ENCODE measurements around the gene DDTL.
A peak's percentile ranks its signal among the peaks of the same experiment; 100 is the strongest.
"Not testable (repeated sequence)": the region's sequence is repeated elsewhere in the genome, so short reads cannot be mapped to it uniquely, and the experiment has no call there.

Gene DDTL

GRCh38 chr22:23966568-23966967 is at the start of gene DDTL:
Gene DDTL, plus strand, starts transcription at chr22:23966888. Its CDS starts 27 bp downstream, at chr22:23966915.
- not testable (repeated sequence) for DNase-seq (ENCODE audit: low spot score)

- not testable (repeated sequence) for DNase-seq (ENCODE audit: low spot score)
Observed at GRCh38 chr22:23920267-23920611, 46.4 kb upstream of the DDTL start.

DNA sequence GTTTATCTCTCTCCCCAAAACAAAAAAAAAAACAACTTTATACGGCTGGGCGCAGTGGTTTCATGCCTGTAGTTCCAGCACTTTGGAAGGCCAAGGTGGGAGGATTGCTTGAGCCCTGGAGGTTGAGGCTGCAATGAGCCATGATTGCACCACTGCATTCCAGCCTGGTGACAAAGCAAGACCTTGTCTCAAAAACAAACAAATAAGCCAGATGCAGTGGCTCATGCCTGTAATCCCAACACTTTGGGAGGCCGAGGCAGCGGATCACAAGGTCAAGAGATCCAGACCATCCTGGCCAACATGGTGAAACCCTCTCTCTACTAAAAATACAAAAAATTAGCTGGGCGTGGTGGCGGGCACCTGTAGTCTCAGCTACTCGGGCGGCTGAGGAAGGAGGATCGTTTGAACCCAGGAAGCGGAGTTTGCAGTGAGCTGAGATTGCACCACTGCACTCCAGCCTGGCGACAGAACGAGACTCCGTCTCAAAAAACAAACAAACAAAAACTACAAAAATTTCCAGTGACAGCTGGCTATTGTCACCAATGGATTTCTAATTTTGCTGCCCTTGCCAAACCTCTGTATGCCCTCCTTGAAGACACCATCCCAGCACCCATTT is 45.0 kb upstream of the DDTL start:
- not testable (repeated sequence) for DNase-seq (ENCODE audit: low spot score)

GRCh38 chr22:23922921-23923320 is 43.8 kb upstream of the DDTL start:
- DNase-seq (ENCODE audit: low spot score): no peak

GRCh38 chr22:23925020-23925606 is 41.6 kb upstream of the DDTL start:
- DNase-seq (ENCODE audit: low spot score): no peak

- DNase-seq (ENCODE audit: low spot score): no peak
Observed at GRCh38 chr22:23926561-23926960, 40.1 kb upstream of the DDTL start.

DNA sequence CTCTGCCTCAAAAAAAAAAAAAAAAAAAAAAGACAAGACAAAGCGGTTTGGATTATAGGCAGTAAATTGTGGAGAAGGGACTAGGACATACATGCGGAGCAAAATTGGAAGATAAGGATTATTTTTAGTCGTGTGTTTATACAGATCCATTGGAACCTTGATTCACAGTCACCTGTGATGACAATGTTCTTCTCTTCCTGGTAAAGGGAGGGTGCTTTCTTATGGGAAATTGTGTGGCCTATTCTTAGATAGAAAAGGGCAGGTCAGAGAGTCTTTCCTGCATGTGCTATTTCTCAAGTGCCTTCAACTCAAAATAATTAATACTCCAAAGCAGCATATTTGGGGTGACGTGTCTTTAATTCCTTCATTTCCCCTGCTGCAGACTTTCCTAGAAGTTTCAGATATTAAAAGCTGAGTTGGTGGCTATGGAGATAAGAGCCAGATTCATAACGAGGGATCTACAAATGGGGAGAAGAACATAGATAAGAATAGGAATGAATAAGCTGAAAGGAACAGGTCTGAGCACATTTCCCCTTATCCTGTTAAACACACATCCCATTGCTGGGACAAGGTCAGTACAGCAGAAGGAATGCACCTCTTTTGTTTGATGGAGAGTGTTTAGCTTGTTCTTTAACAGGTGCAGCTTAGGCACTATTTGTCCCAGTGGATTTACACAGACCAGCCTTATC is 28.2 kb upstream of the DDTL start:
- no peak for DNase-seq (ENCODE audit: low spot score)

- DNase-seq (ENCODE audit: low spot score): no peak
Observed at GRCh38 chr22:23939017-23939357, 27.7 kb upstream of the DDTL start.

DNA sequence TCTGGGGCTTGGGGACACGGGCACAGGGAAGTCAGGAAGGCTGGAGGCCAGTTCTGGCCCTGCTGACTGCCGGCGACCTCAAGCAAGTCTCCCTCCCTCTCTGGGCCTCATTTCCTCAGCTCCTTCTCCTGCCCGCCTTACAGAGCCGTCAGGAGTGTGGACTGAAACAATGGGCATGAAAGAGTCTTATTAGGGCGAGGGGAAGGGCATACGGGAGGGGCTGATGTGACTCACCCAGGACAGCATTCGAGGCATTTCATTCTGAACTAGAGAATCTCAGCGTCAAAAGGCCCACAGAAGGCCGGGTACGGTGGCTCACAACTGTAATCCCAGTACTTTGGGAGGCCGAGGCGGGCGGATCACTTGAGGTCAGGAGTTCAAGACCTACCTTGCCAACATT is 26.5 kb upstream of the DDTL start:
- not testable (repeated sequence) for DNase-seq (ENCODE audit: low spot score)

DNA sequence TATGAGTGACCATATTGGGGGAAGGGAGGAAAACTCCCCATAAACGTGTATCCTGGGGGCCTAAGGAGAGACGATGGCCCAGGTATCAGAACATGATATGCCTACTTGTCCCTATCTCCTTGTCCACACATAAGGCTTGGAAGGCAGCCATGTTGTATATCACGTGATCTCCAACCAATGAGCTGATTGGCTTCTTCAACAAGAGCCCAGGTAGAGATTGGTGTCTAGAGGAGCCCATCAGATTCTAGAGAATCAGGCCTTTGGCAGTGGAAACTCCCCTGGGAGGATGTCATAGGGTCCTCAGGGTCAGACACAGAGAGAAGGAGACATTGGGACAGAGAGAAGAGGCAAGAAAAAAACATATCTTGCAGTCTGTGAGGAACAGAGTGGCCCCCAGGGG is 19.3 kb upstream of the DDTL start:
- DNase-seq (ENCODE audit: low spot score): not testable (repeated sequence)

- DNase-seq (ENCODE audit: low spot score): not testable (repeated sequence)
Observed at GRCh38 chr22:23949764-23950163, 16.9 kb upstream of the DDTL start.

DNA sequence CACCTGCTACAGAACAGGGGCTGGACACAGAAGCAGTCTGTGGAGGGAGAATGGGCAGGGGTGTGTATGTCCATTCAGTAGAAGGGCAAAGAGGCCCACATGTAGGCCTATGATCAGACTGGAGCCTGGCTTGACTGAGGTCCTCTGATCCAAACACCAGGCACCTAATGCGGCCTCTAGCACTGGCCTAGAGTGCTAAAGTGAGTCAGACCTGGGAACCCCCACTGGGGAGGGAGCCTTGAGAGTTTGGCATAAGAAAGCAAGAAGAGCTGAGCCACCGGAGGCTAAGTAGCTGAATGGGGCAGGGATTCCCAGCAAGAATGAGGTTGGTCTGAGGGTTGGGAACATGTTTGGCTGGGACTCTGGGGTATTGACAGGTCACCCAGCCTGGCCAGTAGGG is 15.3 kb upstream of the DDTL start:
- DNase-seq (ENCODE audit: low spot score): not testable (repeated sequence)

DNA sequence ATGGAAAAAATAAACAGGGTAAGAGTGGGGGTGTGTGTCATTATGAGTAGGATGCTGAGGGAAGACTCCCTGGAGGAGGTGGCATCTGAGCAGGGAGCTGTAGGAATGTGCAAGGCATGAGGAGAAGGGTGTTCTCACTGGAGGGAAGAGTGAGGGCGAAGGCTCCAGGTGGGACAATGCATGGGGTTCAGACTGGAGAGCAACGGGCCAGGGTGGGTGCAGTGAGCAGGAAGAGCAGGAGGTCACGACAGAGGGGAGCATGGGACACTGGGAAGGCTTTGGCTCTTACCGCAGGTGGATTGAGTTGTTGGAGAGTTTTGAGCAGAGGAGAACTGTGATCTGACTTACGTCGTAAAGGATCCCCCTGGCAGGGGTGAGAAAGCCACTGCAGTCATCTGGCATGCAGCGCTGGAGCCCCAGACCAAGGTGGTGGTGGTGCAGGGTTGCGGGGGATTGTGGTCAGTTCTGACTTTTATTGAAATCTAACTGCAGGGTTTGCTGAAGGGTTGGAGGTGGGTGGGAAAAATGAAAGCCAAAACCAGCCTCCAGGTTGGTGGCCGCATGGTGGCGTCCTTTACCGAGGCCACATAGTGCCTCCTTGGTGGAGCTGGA is 13.8 kb upstream of the DDTL start:
- not testable (repeated sequence) for DNase-seq (ENCODE audit: low spot score)

GRCh38 chr22:23953485-23953884 is 13.2 kb upstream of the DDTL start:
- DNase-seq (ENCODE audit: low spot score): not testable (repeated sequence)

DNA sequence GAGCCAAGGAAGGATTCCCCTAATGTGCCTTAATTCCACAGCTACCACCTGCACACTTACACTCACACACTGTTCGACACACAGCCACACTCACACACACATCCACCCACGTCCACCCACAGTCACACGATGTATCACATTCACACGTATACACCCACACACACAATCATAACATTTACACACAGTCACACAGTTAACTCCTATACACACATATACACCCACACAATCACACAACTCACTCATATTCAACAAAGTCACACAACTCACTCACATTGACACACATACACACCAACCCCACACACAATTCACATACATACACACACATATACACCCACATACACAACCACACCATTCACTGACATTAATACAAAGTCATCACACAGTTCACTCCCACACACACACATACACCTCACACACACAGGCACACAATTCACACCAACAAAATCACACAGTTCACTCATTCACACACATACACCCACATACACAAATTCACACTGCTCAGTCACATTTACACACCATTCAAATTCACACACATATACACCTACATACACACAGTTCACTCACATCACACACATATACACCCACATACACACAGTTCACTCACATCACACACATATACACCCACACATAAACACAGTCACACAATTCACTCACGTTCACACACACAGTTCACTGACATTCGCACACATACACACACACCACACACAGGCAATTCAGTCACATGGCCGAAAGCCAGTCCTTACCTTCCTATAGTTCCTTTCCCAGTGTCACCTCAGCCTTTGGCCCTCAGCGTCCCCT is 12.3 kb upstream of the DDTL start:
- not testable (repeated sequence) for DNase-seq (ENCODE audit: low spot score)

DNA sequence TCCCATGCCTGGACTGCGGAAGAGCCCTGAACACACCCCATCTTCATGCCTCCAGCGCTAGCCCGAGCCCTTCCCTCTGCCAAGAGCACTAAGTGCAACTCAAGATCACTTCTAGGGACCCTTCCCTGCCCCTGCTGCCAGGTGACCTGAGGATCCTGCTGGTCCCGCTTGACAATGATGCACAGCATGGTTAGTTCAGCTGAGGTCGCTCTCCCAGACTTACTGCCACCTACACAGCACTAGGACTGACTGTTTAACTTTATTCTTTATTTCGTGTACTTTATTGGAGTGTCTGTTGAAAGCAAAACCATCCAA is 11.7 kb upstream of the DDTL start:
- DNase-seq (ENCODE audit: low spot score): not testable (repeated sequence)

GRCh38 chr22:23955886-23956285 is 10.8 kb upstream of the DDTL start:
- not testable (repeated sequence) for DNase-seq (ENCODE audit: low spot score)

GRCh38 chr22:23956301-23956900 is 10.3 kb upstream of the DDTL start:
- peak; percentile 57 for DNase-seq (ENCODE audit: low spot score)

DNA sequence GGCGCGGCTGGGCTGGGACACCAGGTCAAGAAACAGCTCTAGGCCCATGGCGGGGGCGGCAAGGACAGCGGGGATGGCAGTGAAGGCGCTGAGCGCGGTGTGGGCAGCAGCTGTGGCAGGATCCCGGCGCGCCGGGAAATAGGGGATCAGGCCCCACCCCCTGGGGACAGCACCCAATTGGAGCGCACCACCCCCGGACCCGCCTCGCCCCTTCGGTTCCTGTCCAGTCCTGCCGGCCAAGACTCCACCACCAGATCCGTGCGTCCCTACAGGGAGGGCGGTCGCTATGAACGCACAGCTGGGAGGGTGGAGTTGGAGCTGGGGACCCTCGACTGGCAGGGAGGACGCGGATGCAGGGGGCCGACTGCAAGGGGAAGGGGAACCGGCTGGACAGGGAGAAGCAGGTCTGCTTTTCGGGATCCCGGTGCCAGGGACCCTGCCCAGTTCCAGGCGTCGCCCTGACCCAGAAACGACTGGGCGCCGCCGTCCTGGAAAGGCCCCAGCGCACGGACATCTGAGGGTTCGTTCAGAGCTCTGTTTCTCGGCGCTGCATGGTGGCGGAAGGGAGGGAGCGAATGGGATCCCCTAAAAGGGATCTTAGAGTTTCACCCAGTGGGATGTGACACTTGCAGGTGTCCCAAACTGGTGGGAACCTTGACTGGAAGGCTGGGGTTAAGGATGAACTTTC is 5.5 kb upstream of the DDTL start, which contains the start of gene GSTT2B:
TSS of gene GSTT2B (minus strand) at position 112 of the 688 bp plus-strand sequence. CDS start at position 48, 64 bp downstream.
- not testable (repeated sequence) for DNase-seq (ENCODE audit: low spot score)

- not testable (repeated sequence) for DNase-seq (ENCODE audit: low spot score)
Observed at GRCh38 chr22:23966094-23966493, 594 bp upstream of the DDTL start.

DNA sequence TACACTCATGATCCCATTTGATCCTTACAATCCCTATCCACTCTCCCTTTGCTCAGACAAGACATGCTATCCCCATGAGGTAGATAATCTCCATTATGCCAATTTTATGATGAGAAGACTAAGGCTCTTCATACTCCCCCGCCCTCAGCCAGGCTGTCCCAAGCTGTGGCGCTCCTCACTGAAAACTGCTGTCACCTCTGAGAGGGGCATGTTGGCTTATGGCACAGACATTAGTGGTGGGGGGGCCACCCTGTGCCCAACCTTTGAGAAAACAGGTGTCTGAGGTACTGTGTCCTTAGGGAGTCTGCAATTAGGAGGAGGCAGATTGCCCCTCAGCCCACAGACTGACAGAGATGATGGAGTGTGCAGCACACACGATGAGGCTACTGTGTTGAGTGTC is 2.4 kb downstream of the DDTL start:
- DNase-seq (ENCODE audit: low spot score): peak; percentile 3
